HG02763 (cell line): Measurements from ENCODE around the gene MYOZ3.

Source experiments
- ATAC-seq: cut with Tn5 transposase; IDR thresholded peaks from one replicate; pipeline ENCODE4 v1.9.1; 2021; ENCODE audit warnings: mild to moderate bottlenecking, moderate library complexity; ENCODE audit not compliant: unreplicated experiment

Gene MYOZ3

GRCh38 chr5:150626853-150627276, 34.2 kb upstream of the MYOZ3 start:
- ATAC-seq, result no peak

- no peak for ATAC-seq
Observed at GRCh38 chr5:150627731-150628545, 33.1 kb upstream of the MYOZ3 start.

- ATAC-seq, result no peak
Observed at GRCh38 chr5:150628936-150629485, 32.0 kb upstream of the MYOZ3 start.

GRCh38 chr5:150630016-150630415, 31.0 kb upstream of the MYOZ3 start:
- no peak for ATAC-seq

- ATAC-seq, result no peak
Observed at GRCh38 chr5:150630461-150631325, 30.4 kb upstream of the MYOZ3 start.

GRCh38 chr5:150631326-150631701, 29.7 kb upstream of the MYOZ3 start:
- ATAC-seq, result no peak

- no peak for ATAC-seq
Observed at GRCh38 chr5:150632305-150633160, 28.5 kb upstream of the MYOZ3 start.

GRCh38 chr5:150633429-150633828, 27.6 kb upstream of the MYOZ3 start:
- ATAC-seq, result no peak

- no peak for ATAC-seq
Observed at GRCh38 chr5:150636391-150637244, 24.4 kb upstream of the MYOZ3 start.

GRCh38 chr5:150637245-150638052, 23.6 kb upstream of the MYOZ3 start:
- no peak for ATAC-seq

- no peak for ATAC-seq
Observed at GRCh38 chr5:150638053-150638444, 23.0 kb upstream of the MYOZ3 start.

- no peak for ATAC-seq
Observed at GRCh38 chr5:150638488-150639376, 22.3 kb upstream of the MYOZ3 start.

- ATAC-seq, result no peak
Observed at GRCh38 chr5:150639377-150639692, 21.7 kb upstream of the MYOZ3 start.

- ATAC-seq, result no peak
Observed at GRCh38 chr5:150639751-150640150, 21.3 kb upstream of the MYOZ3 start.

GRCh38 chr5:150640311-150641005, 20.6 kb upstream of the MYOZ3 start, which contains the start of gene SYNPO:
SYNPO (plus strand) TSS chr5:150640660; CDS start chr5:150648276, 7,616 bp downstream.
- ATAC-seq, result no peak

- no peak for ATAC-seq
Observed at GRCh38 chr5:150641006-150641570, 20.0 kb upstream of the MYOZ3 start.
